ENCODE results near the gene FBXO21.

Gene FBXO21

DNA sequence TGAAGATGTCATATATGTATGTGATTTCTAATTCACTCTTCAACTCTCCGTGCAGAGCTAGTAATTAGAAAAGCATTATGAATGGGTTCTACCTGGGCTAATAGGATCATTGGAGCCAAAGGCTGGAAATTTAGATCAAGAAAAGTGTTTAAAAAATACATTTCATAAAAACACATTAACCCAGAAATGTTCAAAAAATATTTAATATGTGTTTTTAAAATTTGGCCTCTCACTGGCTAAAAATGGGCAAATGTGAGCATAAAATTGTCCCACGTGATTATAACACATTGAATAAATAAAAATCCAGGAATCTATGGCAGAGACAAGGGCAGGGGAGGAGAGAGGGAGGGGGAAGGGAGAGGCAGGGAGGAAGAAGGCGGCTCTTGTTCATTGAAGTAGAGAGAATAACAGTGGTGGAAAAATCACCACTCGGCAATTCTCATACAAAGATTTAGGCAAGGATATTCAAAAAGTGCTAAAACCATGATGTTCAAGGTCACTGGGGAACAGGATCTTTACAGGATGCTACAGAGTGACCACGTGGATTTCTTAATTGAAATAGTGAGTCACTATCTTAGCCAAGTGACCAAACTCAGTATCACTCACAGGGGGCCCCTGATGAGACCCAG, 38.8 kb downstream of the FBXO21 start:
- Histone ChIP-seq H3K4me1 (peaks cover 42 to 58% (median 53%) of the 10 kb centered on the region in 10 experiments), H4K20me1 (peaks cover 0 to 76% (median 50%) of the 10 kb centered on the region in 11 experiments; a peak in 20 of 22 replicates), H3K27ac (no peak overlapping the region), H3K4me2 (peak overlapping the region in 9 of 11 experiments; percentile 23 to 78 (median 38); a peak in 16 of 22 replicates), H3K4me3 (no peak overlapping the region), H3K36me3 (peaks cover 53 to 96% (median 82%) of the 10 kb centered on the region in 11 experiments), H3K27me3 (no peaks in the 10 kb centered on the region), H3K9ac (no peak overlapping the region), H3K9me3 (replicated peaks in 1 of 11) (no peaks in the 10 kb centered on the region)
- no peak for TF ChIP-seq Cebpa-rat (IDR thresholded peaks at IDR 0.05)

DNA sequence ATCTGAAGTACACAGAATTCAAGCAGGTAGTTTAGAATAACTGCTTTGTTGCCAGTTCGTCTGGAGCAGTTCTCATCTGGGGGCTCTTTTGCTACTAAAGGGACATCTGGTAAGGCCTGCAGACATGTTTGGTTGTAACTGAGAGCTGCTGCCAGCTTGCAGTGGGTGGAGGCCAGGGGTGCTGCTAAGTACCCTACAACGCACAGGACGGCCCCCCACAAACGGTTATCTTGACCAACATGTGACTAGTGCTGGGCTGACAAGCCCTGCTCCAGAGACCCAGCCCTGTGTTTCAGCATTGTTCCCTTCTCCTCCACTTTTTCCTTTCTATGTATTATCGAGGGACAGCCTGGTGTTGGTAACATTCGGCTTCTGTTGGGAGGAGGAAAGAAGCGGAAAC, 40.8 kb downstream of the FBXO21 start:
- TF ChIP-seq Cebpa-rat (IDR thresholded peaks at IDR 0.05): no peak
- H3K4me3 ChIP-seq: no peak overlapping the region
- H3K27ac ChIP-seq: no peak overlapping the region
- H3K27me3 ChIP-seq: no peaks in the 10 kb centered on the region
- H3K4me2 ChIP-seq: peak overlapping the region; percentile 22 to 78 (median 65); a peak in 14 of 22 replicates
- peaks cover 42 to 58% (median 52%) of the 10 kb centered on the region in 10 experiments for H3K4me1 ChIP-seq
- 0 out of 22 replicates have a peak overlapping the region, but pooled peaks of 1 of the 11 experiments have one; percentile 4 for H3K9ac ChIP-seq
- peaks cover 52 to 96% (median 80%) of the 10 kb centered on the region in 11 experiments for H3K36me3 ChIP-seq
- peaks cover 0 to 77% (median 36%) of the 10 kb centered on the region in 11 experiments; a peak in 20 of 22 replicates for H4K20me1 ChIP-seq
- H3K9me3 ChIP-seq (replicated peaks in 1 of 11): no peaks in the 10 kb centered on the region

DNA sequence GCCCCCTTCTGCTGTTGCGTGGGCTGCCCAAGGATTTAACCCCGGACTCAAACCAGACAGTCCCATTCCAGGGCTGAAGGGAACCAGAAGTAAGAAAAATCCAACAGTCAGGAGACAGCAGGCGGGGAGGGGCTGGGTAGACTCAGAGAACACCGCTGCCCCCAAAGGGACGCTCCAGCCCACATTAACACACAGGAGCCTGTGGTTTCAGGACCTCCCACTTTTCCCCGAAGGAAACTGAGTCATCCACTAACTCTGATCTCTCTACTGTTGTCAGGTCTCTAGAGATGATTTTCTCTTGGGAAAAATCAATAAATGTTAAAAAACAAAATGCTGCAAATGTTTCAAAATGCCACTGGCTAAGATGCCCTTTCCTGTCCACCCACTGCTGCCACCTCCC, 41.6 kb downstream of the FBXO21 start:
- H3K4me1 ChIP-seq: peaks cover 42 to 57% (median 46%) of the 10 kb centered on the region in 10 experiments
- no peaks in the 10 kb centered on the region for H3K27me3 ChIP-seq
- H3K9me3 ChIP-seq (replicated peaks in 1 of 11): no peaks in the 10 kb centered on the region
- peaks cover 0 to 77% (median 36%) of the 10 kb centered on the region in 11 experiments; a peak in 20 of 22 replicates for H4K20me1 ChIP-seq
- peak overlapping the region in 4 of 11 experiments; percentile 2 to 43 (median 24); a peak in 6 of 22 replicates for H3K9ac ChIP-seq
- H3K27ac ChIP-seq: peak overlapping the region in 2 of 11 experiments; percentile 12 to 29; a peak in 4 of 22 replicates
- H3K4me2 ChIP-seq: peak overlapping the region; percentile 22 to 78 (median 65)
- TF ChIP-seq Cebpa-rat (IDR thresholded peaks at IDR 0.05): no peak
- H3K36me3 ChIP-seq: peaks cover 52 to 96% (median 78%) of the 10 kb centered on the region in 11 experiments
- no peak overlapping the region for H3K4me3 ChIP-seq

DNA sequence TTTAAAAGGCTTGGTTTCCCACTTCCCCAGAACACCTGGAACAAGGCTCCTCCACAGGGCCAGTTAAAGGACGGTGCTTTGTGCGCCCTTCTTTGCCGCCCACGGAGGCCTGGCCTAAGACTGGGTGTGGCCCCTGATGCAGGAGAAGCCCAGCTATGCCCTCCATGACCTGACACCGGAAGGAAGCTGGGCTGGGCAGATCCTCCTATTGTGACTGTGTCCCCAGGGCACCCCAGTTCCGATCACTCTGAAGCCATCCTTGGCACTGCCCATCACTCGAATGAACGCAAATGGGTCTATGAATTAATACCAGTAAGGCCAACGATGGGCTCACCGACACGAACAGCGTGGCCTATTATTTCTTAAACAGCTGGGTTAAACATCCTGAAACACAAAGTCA, 42.6 kb downstream of the FBXO21 start:
- no peak overlapping the region for H3K9ac ChIP-seq
- TF ChIP-seq Cebpa-rat (IDR thresholded peaks at IDR 0.05): no peak
- H3K4me1 ChIP-seq: peaks cover 33 to 47% (median 36%) of the 10 kb centered on the region in 10 experiments
- no peak overlapping the region for H3K4me3 ChIP-seq
- H3K27ac ChIP-seq: 0 out of 22 replicates have a peak overlapping the region, but pooled peaks of 1 of the 11 experiments have one; percentile 9
- peaks cover 48 to 97% (median 81%) of the 10 kb centered on the region in 11 experiments for H3K36me3 ChIP-seq
- H3K4me2 ChIP-seq: peak overlapping the region in 6 of 11 experiments; percentile 10 to 78 (median 58); a peak in 10 of 22 replicates
- H3K9me3 ChIP-seq (replicated peaks in 1 of 11): no peaks in the 10 kb centered on the region
- peaks cover 0 to 67% (median 26%) of the 10 kb centered on the region in 11 experiments; a peak in 17 of 22 replicates for H4K20me1 ChIP-seq
- H3K27me3 ChIP-seq: no peaks in the 10 kb centered on the region

DNA sequence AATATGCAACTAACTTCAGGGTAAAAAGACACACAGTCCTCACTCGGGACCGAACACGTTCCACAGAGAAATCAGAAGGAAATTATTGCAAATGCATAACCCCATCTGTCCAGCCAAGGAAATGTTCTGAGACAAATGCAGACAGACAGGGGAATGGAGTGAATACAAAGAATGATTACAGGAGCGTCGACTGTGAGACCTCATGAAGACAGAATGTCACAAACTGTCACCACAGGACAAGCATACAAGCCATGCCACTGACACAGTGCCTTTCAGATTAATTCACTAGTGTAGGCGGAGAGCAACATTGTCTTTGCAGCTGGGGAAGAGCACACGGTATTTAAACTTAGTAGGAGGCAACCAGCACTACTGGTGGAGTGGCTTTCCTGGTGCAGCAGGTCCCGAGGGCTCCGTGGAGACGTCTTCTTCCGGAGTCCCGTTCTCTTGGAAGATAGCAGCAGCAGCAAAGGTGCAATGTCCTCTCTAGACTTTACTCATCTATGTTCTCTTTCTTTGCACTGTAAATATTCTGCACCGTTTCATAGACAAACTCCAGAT, 44.6 kb downstream of the FBXO21 start:
- H3K27ac ChIP-seq: no peak overlapping the region
- peaks cover 0 to 54% (median 22%) of the 10 kb centered on the region in 11 experiments; a peak in 13 of 22 replicates for H4K20me1 ChIP-seq
- H3K9me3 ChIP-seq (replicated peaks in 1 of 11): no peaks in the 10 kb centered on the region
- H3K9ac ChIP-seq: no peak overlapping the region
- H3K36me3 ChIP-seq: peaks cover 51 to 95% (median 83%) of the 10 kb centered on the region in 11 experiments
- no peak for TF ChIP-seq Cebpa-rat (IDR thresholded peaks at IDR 0.05)
- H3K4me1 ChIP-seq: peaks cover 19 to 42% (median 26%) of the 10 kb centered on the region in 10 experiments
- H3K4me2 ChIP-seq: no peak overlapping the region
- H3K27me3 ChIP-seq: no peaks in the 10 kb centered on the region
- no peak overlapping the region for H3K4me3 ChIP-seq

DNA sequence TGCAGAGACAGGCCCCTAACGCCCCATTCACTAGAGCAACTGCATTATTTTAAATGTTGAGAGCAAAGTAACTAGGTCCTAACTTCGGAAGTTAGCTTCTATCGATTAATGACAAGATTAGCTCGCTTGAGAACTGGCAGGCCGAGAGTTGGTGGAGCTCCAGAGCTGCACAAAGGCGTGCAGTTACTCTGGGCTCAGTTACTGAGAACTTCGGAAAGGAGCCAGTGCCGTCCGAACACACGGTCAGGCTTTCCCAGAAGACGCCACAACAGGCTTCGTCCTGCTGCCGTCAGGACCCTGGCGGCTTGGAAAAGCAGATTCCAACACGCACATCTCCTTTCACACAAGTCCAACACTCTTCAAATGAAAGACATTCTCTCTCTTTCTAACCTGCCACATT, 45.7 kb downstream of the FBXO21 start:
- no peak for TF ChIP-seq Cebpa-rat (IDR thresholded peaks at IDR 0.05)
- peaks cover 19 to 42% (median 27%) of the 10 kb centered on the region in 10 experiments for H3K4me1 ChIP-seq
- no peaks in the 10 kb centered on the region for H3K9me3 ChIP-seq (replicated peaks in 1 of 11)
- H3K4me3 ChIP-seq: no peak overlapping the region
- H3K9ac ChIP-seq: no peak overlapping the region
- no peaks in the 10 kb centered on the region for H3K27me3 ChIP-seq
- peaks cover 40 to 85% (median 74%) of the 10 kb centered on the region in 11 experiments for H3K36me3 ChIP-seq
- H3K4me2 ChIP-seq: no peak overlapping the region
- H3K27ac ChIP-seq: no peak overlapping the region
- peaks cover 0 to 45% (median 18%) of the 10 kb centered on the region in 11 experiments; a peak in 13 of 22 replicates for H4K20me1 ChIP-seq

DNA sequence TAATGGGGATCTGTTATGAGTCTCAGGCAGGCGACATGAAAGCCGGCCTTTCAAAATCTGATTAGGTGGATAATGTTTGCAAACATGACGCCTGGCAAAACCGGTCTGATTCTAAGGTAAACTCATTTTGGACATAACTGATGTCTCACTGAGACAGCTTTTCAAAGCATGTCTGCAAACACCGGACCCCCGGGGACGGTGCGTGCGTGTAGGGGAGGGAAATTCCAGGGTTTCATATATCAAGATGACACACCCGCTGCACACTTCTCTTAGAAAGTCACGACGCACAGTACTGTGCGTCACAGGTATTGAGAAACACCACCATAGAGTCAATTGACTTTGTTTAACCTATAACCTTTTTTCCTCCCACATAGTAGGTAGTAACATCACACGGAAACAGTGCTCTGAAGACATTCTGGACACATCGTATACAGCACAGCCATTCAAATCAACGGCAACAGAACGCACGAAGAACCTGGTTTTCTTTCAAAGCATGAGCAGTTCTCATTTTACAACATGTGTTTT, 47.2 kb downstream of the FBXO21 start:
- peaks cover 5 to 41% (median 19%) of the 10 kb centered on the region in 10 experiments; a peak in 17 of 20 replicates for H3K4me1 ChIP-seq
- no peak overlapping the region for H3K27ac ChIP-seq
- no peak overlapping the region for H3K9ac ChIP-seq
- H3K9me3 ChIP-seq (replicated peaks in 1 of 11): no peaks in the 10 kb centered on the region
- H3K4me2 ChIP-seq: no peak overlapping the region
- TF ChIP-seq Cebpa-rat (IDR thresholded peaks at IDR 0.05): no peak
- H4K20me1 ChIP-seq: peaks cover 0 to 30% (median 5%) of the 10 kb centered on the region in 11 experiments; a peak in 8 of 22 replicates
- H3K27me3 ChIP-seq: no peaks in the 10 kb centered on the region
- H3K4me3 ChIP-seq: no peak overlapping the region
- H3K36me3 ChIP-seq: peaks cover 35 to 70% (median 60%) of the 10 kb centered on the region in 11 experiments

DNA sequence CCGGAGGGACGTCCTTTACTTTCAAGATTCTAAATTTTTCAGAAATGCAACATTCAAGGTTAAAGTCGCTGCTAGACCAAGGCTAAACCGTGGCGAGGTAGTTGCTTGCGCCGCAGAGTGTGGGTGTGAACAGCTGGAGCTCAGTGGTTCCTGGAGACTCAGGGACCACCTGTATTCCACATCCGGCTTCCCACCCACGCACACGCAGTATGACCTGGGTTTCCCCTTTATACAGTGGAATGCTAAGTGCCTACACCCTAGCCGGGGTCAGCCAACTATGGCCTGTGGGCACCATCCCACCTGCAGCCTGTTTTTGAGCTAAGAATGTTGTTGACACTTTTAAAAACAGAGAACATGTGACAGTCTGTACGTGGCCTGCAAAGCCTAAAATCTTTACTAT, 48.2 kb downstream of the FBXO21 start:
- H3K4me1 ChIP-seq: peaks cover 0 to 32% (median 12%) of the 10 kb centered on the region in 10 experiments; a peak in 13 of 20 replicates
- no peaks in the 10 kb centered on the region for H3K9me3 ChIP-seq (replicated peaks in 1 of 11)
- no peaks in the 10 kb centered on the region for H3K27me3 ChIP-seq
- no peak overlapping the region for H3K9ac ChIP-seq
- peaks cover 0 to 25% (median 5%) of the 10 kb centered on the region in 11 experiments; a peak in 7 of 22 replicates for H4K20me1 ChIP-seq
- no peak overlapping the region for H3K27ac ChIP-seq
- H3K4me3 ChIP-seq: no peak overlapping the region
- no peak overlapping the region for H3K4me2 ChIP-seq
- peaks cover 35 to 61% (median 52%) of the 10 kb centered on the region in 11 experiments for H3K36me3 ChIP-seq
- no peak for TF ChIP-seq Cebpa-rat (IDR thresholded peaks at IDR 0.05)

Data from BLaER1 treated with 17β-estradiol and CSF1 and Interleukin-3, amounts not matched to agents 10 nM and 100 nM (cell line).